Endothelial cell of umbilical vein (primary cell): Measurements from ENCODE around the gene HES1. TPM values are rescaled to one million over a fixed set of nuclear protein-coding genes. Genes with fewer than 3 reads are reported as not detected.

Experiments used
- BruUV-seq: library from RNA; stranded (reverse); fragments of 400-500 nt; replicated peaks from 2 replicates; lab custom pipeline; 2021; lab: Mats Ljungman, UMichigan
- CTCF ChIA-PET: fragments of 300-600, 350-600 bp; sonication (Branson Sonifier 250); formaldehyde crosslinking; loops from one replicate; lab custom pipeline; 2021; ENCODE audit warnings: antibody characterized with exemption, inconsistent platforms; lab: Charles Lee
- POLR2A ChIA-PET: fragments of 300-600, 350-600 bp; sonication (Branson Sonifier 250); formaldehyde crosslinking; loops from one replicate; lab custom pipeline; 2021; ENCODE audit warnings: antibody characterized with exemption, inconsistent platforms; lab: Charles Lee
- DNase-seq: peaks from one replicate; pipeline ENCODE4 v3.0.0-alpha.2; 2011; ENCODE audit warnings: low read depth, low spot score
- FAIRE-seq: peaks from 2 replicates; lab custom pipeline; 2011; peaks lifted over from hg19 to GRCh38; lab: Jason Lieb, UNC
- H2AFZ ChIP-seq: 2 replicates; pipeline ENCODE4 v1.6.0; 2012; ENCODE audit warnings: low read depth, low read length, control low read depth, inconsistent platforms
- H3K27ac ChIP-seq: 2 replicates; pipeline ENCODE4 v1.5.1; 2011; ENCODE audit warnings: low read depth, mild to moderate bottlenecking, control low read depth, low read length, moderate library complexity; ENCODE audit not compliant: insufficient read depth
- H3K27me3 ChIP-seq, 2 experiments: 2 replicates each; pipeline versions ENCODE4 v1.6.0 to v1.6.1; 2011; ENCODE audit warnings: low read length in 2 of 2, mixed read lengths in 1 of 2; ENCODE audit not compliant: control insufficient read depth in 2 of 2, insufficient read depth in 2 of 2
- H3K36me3 ChIP-seq, 2 experiments: 2 replicates in 1 of 2; 3 replicates in 1 of 2; pipeline ENCODE4 v1.5.1; 2011; ENCODE audit warnings: low read length in 2 of 2, mild to moderate bottlenecking in 1 of 2, moderate library complexity in 1 of 2; ENCODE audit not compliant: control insufficient read depth in 2 of 2, insufficient read depth in 2 of 2; ENCODE audit errors: extremely low read depth in 1 of 2
- H3K4me1 ChIP-seq: 3 replicates; pipeline ENCODE4 v1.5.1; 2011; ENCODE audit warnings: mild to moderate bottlenecking, low read length; ENCODE audit not compliant: control insufficient read depth, insufficient read depth; ENCODE audit errors: extremely low read depth
- H3K4me2 ChIP-seq: 2 replicates; pipeline ENCODE4 v1.6.1; 2011; ENCODE audit warnings: low read length, control low read depth, mixed read lengths; ENCODE audit not compliant: insufficient read depth
- H3K4me3 ChIP-seq, 3 experiments: fragments of 200-600 bp in 1 of 3; sonication (generic), shearing (Covaris generic) in 1 of 3; replicated peaks in 1 of 3; 2 replicates each; pipeline ENCODE4 v1.5.1; 2011 to 2016; ENCODE audit warnings: control low read depth in 3 of 3, low read length in 3 of 3, mild to moderate bottlenecking in 2 of 3, inconsistent platforms in 1 of 3, low read depth in 1 of 3, moderate library complexity in 1 of 3; ENCODE audit not compliant: insufficient read depth in 1 of 3
- H3K79me2 ChIP-seq: 2 replicates; pipeline ENCODE4 v1.6.0; 2012; ENCODE audit warnings: low read length, inconsistent platforms; ENCODE audit not compliant: control insufficient read depth, insufficient read depth
- H3K9ac ChIP-seq: replicated peaks from 2 replicates; pipeline ENCODE3; 2011; ENCODE audit warnings: low read length, control low read depth; ENCODE audit not compliant: insufficient read depth; ENCODE audit errors: extremely low read depth
- H3K9me1 ChIP-seq: replicated peaks from 3 replicates; pipeline ENCODE4 v1.6.0; 2011; ENCODE audit warnings: mild to moderate bottlenecking, low read length; ENCODE audit not compliant: control insufficient read depth, insufficient read depth; ENCODE audit errors: extremely low read depth
- H3K9me3 ChIP-seq: replicated peaks from 2 replicates; pipeline ENCODE4 v1.5.1; 2012; ENCODE audit warnings: low read length, inconsistent platforms; ENCODE audit not compliant: control insufficient read depth, insufficient read depth
- H4K20me1 ChIP-seq: replicated peaks from 2 replicates; pipeline ENCODE3; 2011; ENCODE audit warnings: mild to moderate bottlenecking, low read length; ENCODE audit not compliant: control insufficient read depth, insufficient read depth; ENCODE audit errors: extremely low read depth
- CTCF ChIP-seq, 2 donors: IDR thresholded peaks; 1 replicate in 1 of 2; 2 replicates in 1 of 2; pipeline ENCODE4 v1.5.1; 2011; ENCODE audit warnings: low read length in 2 of 2, mild to moderate bottlenecking in 2 of 2, moderate library complexity in 2 of 2, control low read depth in 1 of 2, inconsistent platforms in 1 of 2, low read depth in 1 of 2; ENCODE audit not compliant: insufficient read depth in 1 of 2; ENCODE audit errors: extremely low read depth in 1 of 2
- EZH2 ChIP-seq: IDR thresholded peaks from 2 replicates; pipeline ENCODE4 v1.6.1; 2012; ENCODE audit warnings: borderline replicate concordance, low read depth, mild to moderate bottlenecking, moderate library complexity, low read length, inconsistent platforms; ENCODE audit not compliant: severe bottlenecking
- FOS ChIP-seq: IDR thresholded peaks from 2 replicates; pipeline ENCODE4 v1.6.1; 2011; ENCODE audit warnings: mild to moderate bottlenecking, low read length, moderate library complexity, borderline replicate concordance; ENCODE audit not compliant: insufficient read depth
- GATA2 ChIP-seq: IDR thresholded peaks from 2 replicates; pipeline ENCODE4 v1.7.0; 2011; ENCODE audit warnings: low read depth, mild to moderate bottlenecking, moderate library complexity, mixed read lengths, low read length; ENCODE audit not compliant: insufficient read length, insufficient read depth
- JUN ChIP-seq: IDR thresholded peaks from 2 replicates; pipeline ENCODE4 v1.6.1; 2011; ENCODE audit warnings: borderline replicate concordance, low read depth; ENCODE audit not compliant: insufficient read length, insufficient read depth
- MYC ChIP-seq: IDR thresholded peaks from one replicate; pipeline ENCODE4 v1.6.1; 2011; ENCODE audit warnings: mild to moderate bottlenecking, low read depth, low read length
- POLR2A ChIP-seq: IDR thresholded peaks from 2 replicates; pipeline ENCODE4 v1.6.1; 2012; ENCODE audit warnings: low read depth, mild to moderate bottlenecking, control low read depth, low read length
- POLR2AphosphoS5 ChIP-seq: IDR thresholded peaks from 2 replicates; pipeline ENCODE4 v1.6.1; 2012; ENCODE audit warnings: low read depth, mild to moderate bottlenecking, control low read depth, low read length, moderate library complexity; ENCODE audit not compliant: insufficient read depth
- dilution Hi-C: fragments of 300-500 bp; cut with MboI; formaldehyde crosslinking; loops from one replicate; pipeline ENCODE4 v1.15.0; 2019; ENCODE audit warnings: low sequenced_read_pairs; ENCODE audit not compliant: extremely low pct_ligation_motif_present
- intact Hi-C: fragments of 100-400 bp; cut with micrococcal nuclease; formaldehyde crosslinking; loops from one replicate; pipeline ENCODE4 v1.10.0; 2022
- polyA plus RNA-seq, 4 experiments: library from polyadenylated mRNA; depleted of rRNA in 3 of 4; stranded (reverse) in 3 of 4; unstranded in 1 of 4; fragments of >200 nt; gene quantifications; 2 replicates each; pipeline versions ENCODE4 v1.2.1 to v1.2.3, GENCODE V29; 2011 to 2012; ENCODE audit warnings: missing spikeins in 1 of 4
- total RNA-seq: library from RNA; stranded (reverse); gene quantifications from 2 replicates; pipeline ENCODE4 v1.2.3, GENCODE V29; 2021
- TF ChIP-seq, protein P1 (sequence below): IDR thresholded peaks from 2 replicates; pipeline ENCODE4 v1.6.1; 2011; ENCODE audit not compliant: insufficient read depth, insufficient read length

The HES1 gene
- total and polyA plus RNA-seq, 2 donors (not counting 3 experiments of a cell fraction or from before 2014, with no cell fraction given) = 42.0 to 210 TPM

- BruUV-seq = no TSS peak
- H3K79me2 ChIP-seq = no peaks in the 10 kb centered on the region
- H3K27me3 ChIP-seq = peaks cover 18 to 25% of the 10 kb centered on the region in 2 experiments
- CTCF ChIA-PET = interaction anchor here (0.8 kb wide), 1 partner anchor 384 kb away, joined by 3 read pairs; no protein-coding TSS in a partner anchor
- TF ChIP-seq POLR2A = no peak
- no peak for TF ChIP-seq MYC
- TF ChIP-seq EZH2 = no peak
- no peak for TF ChIP-seq GATA2
- TF ChIP-seq CTCF (IDR thresholded peaks at IDR 0.05; ENCODE audit: extremely low read depth in 1 of 2, insufficient read depth in 1 of 2, low read depth in 1 of 2, low read length in 2 of 2) = no peak
- no peak for TF ChIP-seq FOS
- TF ChIP-seq, protein P1, sequence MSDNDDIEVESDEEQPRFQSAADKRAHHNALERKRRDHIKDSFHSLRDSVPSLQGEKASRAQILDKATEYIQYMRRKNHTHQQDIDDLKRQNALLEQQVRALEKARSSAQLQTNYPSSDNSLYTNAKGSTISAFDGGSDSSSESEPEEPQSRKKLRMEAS = no peak
- TF ChIP-seq POLR2AphosphoS5 = no peak
- no peak for TF ChIP-seq JUN
- H3K9me1 ChIP-seq = no peaks in the 10 kb centered on the region
- H4K20me1 ChIP-seq = no peaks in the 10 kb centered on the region
- H3K9me3 ChIP-seq = no peaks in the 10 kb centered on the region
- no peak overlapping the region for H2AFZ ChIP-seq
- H3K4me1 ChIP-seq = peaks cover 11% of the 10 kb centered on the region
- DNase-seq (no peak), FAIRE-seq (no peak)
- H3K27ac ChIP-seq = no peak overlapping the region
- no peak overlapping the region for H3K4me2 ChIP-seq
- intact Hi-C loops (no loop called here), dilution Hi-C loops (no loop called here)
- H3K4me3 ChIP-seq = no peak overlapping the region
- no peak overlapping the region for H3K9ac ChIP-seq
- no peaks in the 10 kb centered on the region for H3K36me3 ChIP-seq
- POLR2A ChIA-PET = no interaction called here
These were observed 28.9 kb downstream of the HES1 start for GRCh38 chr3:194164861-194165260.
